Esophagus squamous epithelium (tissue), 5 donors: ENCODE data around the gene CACNA1I. TPM values are rescaled to one million over a fixed set of nuclear protein-coding genes. Genes with fewer than 3 reads are reported as not detected.

Experiments used
- DNase-seq: peaks from one replicate; lab custom pipeline; 2025; lab: John Stamatoyannopoulos, UW
- H3K27ac ChIP-seq, 4 donors: fragments of 200-600 bp; sonication (generic); one replicate each; pipeline ENCODE4 v1.5.1; 2016 to 2019; ENCODE audit warnings: mild to moderate bottlenecking in 1 of 4
- H3K27me3 ChIP-seq, 4 donors: fragments of 200-600 bp; sonication (generic); 1 replicate in 3 of 4; 2 replicates in 1 of 4; pipeline versions ENCODE4 v1.5.1 to v1.6.0; 2017 to 2021; ENCODE audit warnings: antibody characterized with exemption in 1 of 4
- H3K36me3 ChIP-seq, 3 donors: fragments of 200-600 bp; sonication (generic); one replicate each; pipeline ENCODE4 v1.5.1; 2016 to 2019
- H3K4me1 ChIP-seq, 3 donors: fragments of 200-600 bp; sonication (generic); one replicate each; pipeline ENCODE4 v1.5.1; 2017 to 2019
- H3K4me3 ChIP-seq, 4 donors: fragments of 200-600 bp; sonication (generic); 1 replicate in 3 of 4; 2 replicates in 1 of 4; pipeline ENCODE4 v1.5.1; 2016 to 2019; ENCODE audit warnings: mild to moderate bottlenecking in 2 of 4, moderate library complexity in 1 of 4
- H3K9me3 ChIP-seq, 3 donors: fragments of 200-600 bp; sonication (generic); one replicate each; pipeline ENCODE4 v1.5.1; 2016 to 2019
- CTCF ChIP-seq, 6 experiments: fragments of 450-650 bp in 4 of 6; fragments of 200-600 bp in 2 of 6; sonication (generic) in 2 of 6; IDR thresholded peaks; one replicate each; pipeline ENCODE4 v1.5.1; 2016 to 2019; ENCODE audit warnings: antibody characterized with exemption in 6 of 6, mild to moderate bottlenecking in 4 of 6, moderate library complexity in 4 of 6
- POLR2A ChIP-seq, 4 donors: fragments of 450-650 bp; IDR thresholded peaks; one replicate each; pipeline ENCODE4 v1.6.1; 2017; ENCODE audit warnings: antibody characterized with exemption in 4 of 4, mild to moderate bottlenecking in 4 of 4, moderate library complexity in 3 of 4
- WGBS, 2 donors: methylation state at CpG; one replicate each; pipeline ENCODE4 v1.1.5; 2018; 5-methylcytosine and 5-hydroxymethylcytosine counted together
- intact Hi-C: fragments of 100-400 bp; cut with DNase I; formaldehyde crosslinking; loops from one replicate; pipeline ENCODE4 v1.15.0; 2022
- total RNA-seq, 4 donors: library from RNA; depleted of rRNA; stranded (reverse); fragments of >200 nt; gene quantifications; one replicate each; pipeline ENCODE4 v1.1.0, GENCODE V29; 2016
- donor health status: DM: yes; HTN: yes; CAD: no.

The CACNA1I gene
- total RNA-seq, 4 donors from 2014 or later = 0.12 to 0.38 (median 0.20) TPM

GRCh38 chr22:39571538-39571937 is 985 bp downstream of the CACNA1I start:
- Histone ChIP-seq H3K4me3 (no peak overlapping the region), H3K9me3 (no peaks in the 10 kb centered on the region), H3K27me3 (peaks cover 0 to 32% (median 0%) of the 10 kb centered on the region in 4 donors), H3K27ac (no peak overlapping the region), H3K4me1 (peaks cover 0 to 9% (median 3%) of the 10 kb centered on the region in 3 donors), H3K36me3 (no peaks in the 10 kb centered on the region)
- intact Hi-C loops = no loop called here
- no peak for DNase-seq
- WGBS, 2 donors = 29 to 67% methylated on average over 1 of the region's 1 CpG
- no peak for TF ChIP-seq CTCF (IDR thresholded peaks at IDR 0.05)
- TF ChIP-seq POLR2A (IDR thresholded peaks at IDR 0.05) = no peak

DNA sequence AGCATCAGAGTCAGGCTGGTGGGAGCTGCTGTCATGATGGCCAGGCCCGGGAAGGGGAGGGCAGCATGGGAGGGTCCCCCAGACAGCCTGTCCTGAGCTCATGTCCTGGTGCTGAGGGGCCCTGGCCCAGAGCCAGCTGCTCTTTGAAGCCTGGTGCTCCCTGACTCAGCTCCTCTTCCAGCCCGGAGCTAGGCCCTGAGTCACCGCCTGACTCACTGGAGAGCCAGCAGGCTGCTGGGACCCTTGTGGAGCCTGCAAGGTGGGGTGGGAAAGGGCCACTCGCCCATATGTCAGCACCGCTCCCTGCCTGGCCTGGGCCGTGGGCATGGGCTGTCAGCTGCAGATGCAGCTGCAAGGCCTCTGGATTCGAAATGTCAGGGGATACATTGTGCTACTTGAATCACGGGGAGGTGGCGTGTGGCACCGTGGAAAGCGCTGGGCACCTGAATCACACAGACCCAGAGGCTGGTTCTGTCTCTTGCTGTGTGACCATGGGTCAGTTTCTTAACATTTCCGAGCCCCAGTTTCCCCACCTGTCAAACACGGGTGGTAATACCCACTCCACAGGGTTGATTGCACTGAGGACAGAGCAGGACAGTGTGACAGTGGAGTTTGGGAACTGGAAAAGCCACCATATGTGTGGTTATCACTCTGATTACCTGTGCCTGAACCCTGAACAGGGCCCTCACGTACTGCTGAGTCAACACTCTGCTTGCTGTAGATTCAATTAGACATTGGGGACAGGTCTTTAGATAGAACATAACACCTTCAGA is 4.4 kb downstream of the CACNA1I start:
- Histone ChIP-seq H3K36me3 (no peaks in the 10 kb centered on the region), H3K27ac (no peak overlapping the region), H3K4me3 (no peak overlapping the region), H3K4me1 (no peaks in the 10 kb centered on the region), H3K27me3 (peaks cover 0 to 55% (median 0%) of the 10 kb centered on the region in 4 donors), H3K9me3 (no peaks in the 10 kb centered on the region)
- TF ChIP-seq CTCF (IDR thresholded peaks at IDR 0.05) (no peak), POLR2A (IDR thresholded peaks at IDR 0.05) (no peak)
- DNase-seq = no peak
- WGBS, 2 donors = 63 to 80% methylated on average over 3 to 6 of the region's 14 CpGs
- intact Hi-C loops = no loop called here

- Histone ChIP-seq H3K27ac (no peak overlapping the region), H3K4me3 (no peak overlapping the region), H3K9me3 (no peaks in the 10 kb centered on the region), H3K4me1 (no peaks in the 10 kb centered on the region), H3K36me3 (no peaks in the 10 kb centered on the region), H3K27me3 (peaks cover 0 to 53% (median 0%) of the 10 kb centered on the region in 4 donors)
- 83 to 100% methylated on average over 2 of the region's 2 CpGs for WGBS, 2 donors
- TF ChIP-seq CTCF (IDR thresholded peaks at IDR 0.05) = no peak
- TF ChIP-seq POLR2A (IDR thresholded peaks at IDR 0.05) = no peak
- DNase-seq = no peak
- intact Hi-C loops = no loop called here
Measured at GRCh38 chr22:39575552-39575825, 4.9 kb downstream of the CACNA1I start.

GRCh38 chr22:39576027-39576426 is 5.5 kb downstream of the CACNA1I start:
- WGBS, 2 donors = 83 to 85% methylated on average over 4 of the region's 4 CpGs
- no peak overlapping the region for H3K4me3 ChIP-seq
- no peaks in the 10 kb centered on the region for H3K9me3 ChIP-seq
- no peak for TF ChIP-seq CTCF (IDR thresholded peaks at IDR 0.05)
- no peak for TF ChIP-seq POLR2A (IDR thresholded peaks at IDR 0.05)
- no peak overlapping the region for H3K27ac ChIP-seq
- H3K4me1 ChIP-seq = no peaks in the 10 kb centered on the region
- intact Hi-C loops = no loop called here
- peaks cover 0 to 55% (median 0%) of the 10 kb centered on the region in 4 donors for H3K27me3 ChIP-seq
- H3K36me3 ChIP-seq = no peaks in the 10 kb centered on the region
- no peak for DNase-seq

- H3K4me3 ChIP-seq = no peak overlapping the region
- no peaks in the 10 kb centered on the region for H3K36me3 ChIP-seq
- DNase-seq = no peak
- no peaks in the 10 kb centered on the region for H3K4me1 ChIP-seq
- H3K9me3 ChIP-seq = no peaks in the 10 kb centered on the region
- 70 to 80% methylated on average over 4 to 14 of the region's 21 CpGs for WGBS, 2 donors
- no peak overlapping the region for H3K27ac ChIP-seq
- intact Hi-C loops = no loop called here
- peaks cover 0 to 52% (median 0%) of the 10 kb centered on the region in 4 donors for H3K27me3 ChIP-seq
- TF ChIP-seq POLR2A (IDR thresholded peaks at IDR 0.05) (no peak), CTCF (IDR thresholded peaks at IDR 0.05) (no peak)
Measured at GRCh38 chr22:39577366-39577765, 6.8 kb downstream of the CACNA1I start.
